Vein endothelial cell (primary cell): ENCODE measurements around the gene LAMA3. TPM values are rescaled to one million over a fixed set of nuclear protein-coding genes. Genes with fewer than 3 reads are reported as not detected.

ENCODE experiments used
- total RNA-seq: library from RNA; depleted of rRNA; stranded (reverse); fragments of >200 nt; gene quantifications from 2 replicates; pipeline ENCODE4 v1.2.3, GENCODE V29; 2012

Gene LAMA3, protein sequence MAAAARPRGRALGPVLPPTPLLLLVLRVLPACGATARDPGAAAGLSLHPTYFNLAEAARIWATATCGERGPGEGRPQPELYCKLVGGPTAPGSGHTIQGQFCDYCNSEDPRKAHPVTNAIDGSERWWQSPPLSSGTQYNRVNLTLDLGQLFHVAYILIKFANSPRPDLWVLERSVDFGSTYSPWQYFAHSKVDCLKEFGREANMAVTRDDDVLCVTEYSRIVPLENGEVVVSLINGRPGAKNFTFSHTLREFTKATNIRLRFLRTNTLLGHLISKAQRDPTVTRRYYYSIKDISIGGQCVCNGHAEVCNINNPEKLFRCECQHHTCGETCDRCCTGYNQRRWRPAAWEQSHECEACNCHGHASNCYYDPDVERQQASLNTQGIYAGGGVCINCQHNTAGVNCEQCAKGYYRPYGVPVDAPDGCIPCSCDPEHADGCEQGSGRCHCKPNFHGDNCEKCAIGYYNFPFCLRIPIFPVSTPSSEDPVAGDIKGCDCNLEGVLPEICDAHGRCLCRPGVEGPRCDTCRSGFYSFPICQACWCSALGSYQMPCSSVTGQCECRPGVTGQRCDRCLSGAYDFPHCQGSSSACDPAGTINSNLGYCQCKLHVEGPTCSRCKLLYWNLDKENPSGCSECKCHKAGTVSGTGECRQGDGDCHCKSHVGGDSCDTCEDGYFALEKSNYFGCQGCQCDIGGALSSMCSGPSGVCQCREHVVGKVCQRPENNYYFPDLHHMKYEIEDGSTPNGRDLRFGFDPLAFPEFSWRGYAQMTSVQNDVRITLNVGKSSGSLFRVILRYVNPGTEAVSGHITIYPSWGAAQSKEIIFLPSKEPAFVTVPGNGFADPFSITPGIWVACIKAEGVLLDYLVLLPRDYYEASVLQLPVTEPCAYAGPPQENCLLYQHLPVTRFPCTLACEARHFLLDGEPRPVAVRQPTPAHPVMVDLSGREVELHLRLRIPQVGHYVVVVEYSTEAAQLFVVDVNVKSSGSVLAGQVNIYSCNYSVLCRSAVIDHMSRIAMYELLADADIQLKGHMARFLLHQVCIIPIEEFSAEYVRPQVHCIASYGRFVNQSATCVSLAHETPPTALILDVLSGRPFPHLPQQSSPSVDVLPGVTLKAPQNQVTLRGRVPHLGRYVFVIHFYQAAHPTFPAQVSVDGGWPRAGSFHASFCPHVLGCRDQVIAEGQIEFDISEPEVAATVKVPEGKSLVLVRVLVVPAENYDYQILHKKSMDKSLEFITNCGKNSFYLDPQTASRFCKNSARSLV (N-terminal part only)
- total RNA-seq, result 6.2 and 6.5 TPM in 2 replicates

DNA sequence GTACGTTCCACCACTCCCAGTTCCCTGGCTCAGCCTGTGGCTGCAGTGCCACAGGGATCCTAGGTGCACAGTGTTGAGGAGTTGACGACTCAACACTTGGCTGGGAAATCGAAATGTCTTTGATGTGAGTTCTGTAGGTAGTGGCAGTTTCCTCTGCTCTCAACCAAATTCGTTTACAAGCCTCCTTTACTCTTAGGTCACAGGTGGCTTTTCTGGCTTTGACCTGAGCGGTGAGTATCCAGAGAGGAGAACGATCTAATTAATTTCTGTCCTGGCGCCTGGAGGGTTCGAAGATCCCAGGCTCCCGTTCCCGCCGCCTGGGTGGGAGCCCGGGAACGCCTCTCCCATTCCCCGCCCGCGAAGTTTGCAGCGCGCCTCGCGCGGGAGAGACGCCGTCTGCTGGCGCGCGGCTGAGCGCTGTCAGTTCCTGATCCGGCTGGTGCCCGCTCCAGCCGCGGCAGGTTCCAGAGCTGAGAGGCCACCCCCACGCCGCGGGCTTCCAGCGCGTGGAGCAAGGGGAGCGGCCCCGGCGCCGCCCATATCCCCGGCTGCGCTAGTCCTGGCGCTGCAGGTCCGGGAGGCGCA, at the start of gene LAMA3:
Gene LAMA3 (plus strand): TSS at position 423 of the 585 bp plus-strand sequence. CDS start 231 bp downstream, outside the sequence.

DNA sequence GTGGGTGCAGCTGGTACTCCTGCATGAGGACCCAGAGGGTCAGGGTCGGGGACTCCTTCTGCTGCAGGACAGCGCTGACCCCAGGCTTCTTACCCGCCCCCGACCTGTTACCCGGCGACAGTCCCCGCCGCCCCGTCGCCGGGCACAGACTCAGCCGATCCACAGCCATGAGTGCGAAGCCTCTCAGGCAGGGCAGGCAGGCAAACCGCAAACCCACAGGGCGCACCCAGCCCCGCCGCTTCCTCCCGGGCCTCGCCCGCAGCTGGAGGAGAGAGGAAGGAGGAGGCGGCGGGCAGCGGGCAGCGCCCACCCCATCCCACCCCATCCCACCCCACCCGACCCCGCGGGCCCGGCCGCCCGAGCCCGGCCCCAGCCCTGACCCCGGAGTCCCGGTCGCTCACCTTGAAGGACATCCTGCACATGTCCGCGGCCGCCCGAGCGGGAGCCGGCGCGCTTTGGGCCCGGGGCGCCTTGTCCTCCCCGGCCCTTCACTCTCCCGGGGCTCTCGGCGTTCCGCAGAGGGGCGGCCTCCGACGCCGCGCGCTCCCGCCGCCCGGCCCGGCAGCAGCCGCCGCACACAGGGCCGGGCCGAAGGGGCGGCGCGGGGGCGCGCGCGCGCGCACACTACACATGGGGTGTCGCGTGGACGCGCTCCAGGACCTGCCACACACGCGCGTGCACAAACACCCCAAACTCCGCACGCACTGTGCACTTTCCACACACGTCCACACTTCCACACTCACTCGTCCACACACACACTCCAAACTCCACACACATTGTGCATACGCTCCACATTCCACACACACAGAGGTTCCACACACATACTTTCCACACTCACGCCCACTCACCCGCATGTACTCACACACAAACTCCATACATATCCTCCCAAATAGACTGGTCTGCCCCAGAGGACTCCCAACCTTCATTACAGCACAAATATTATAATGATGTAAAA, 26.7 kb upstream of the LAMA3 start, which contains the start of gene ANKRD29:
Gene ANKRD29 (minus strand): TSS at position 603 of the 955 bp plus-strand sequence. CDS start 181 bp downstream, at position 422.

Other genes starting within 250 kb of the LAMA3 start
- gene RIOK3, start 236.2 kb upstream of the LAMA3 start, total RNA-seq, result 77.7 and 83.1 TPM in 2 replicates
- gene RMC1, start 185.9 kb upstream of the LAMA3 start, total RNA-seq, result 21.6 and 25.4 TPM in 2 replicates
- 29.7 and 44.7 TPM in 2 replicates for gene NPC1, start 102.9 kb upstream of the LAMA3 start, total RNA-seq
- gene ANKRD29, start 26.5 kb upstream of the LAMA3 start, total RNA-seq, result 4.6 and 5.2 TPM in 2 replicates